OCI-LY3 (cell line): ENCODE data around the gene CDO1.

Experiments
- EZH2phosphoT487 ChIP-seq: fragments of 200-600 bp; shearing (Covaris generic); IDR thresholded peaks from 2 replicates; pipeline ENCODE4 v1.6.1; 2018; ENCODE audit warnings: antibody characterized with exemption, mixed run types, low read depth
- TF ChIP-seq, protein P1 (sequence below): fragments of 200-600, 300-600 bp; sonication (generic); IDR thresholded peaks from 2 replicates; pipeline ENCODE4 v1.5.1; 2014; ENCODE audit warnings: antibody characterized with exemption, low read length, low read depth

DNA sequence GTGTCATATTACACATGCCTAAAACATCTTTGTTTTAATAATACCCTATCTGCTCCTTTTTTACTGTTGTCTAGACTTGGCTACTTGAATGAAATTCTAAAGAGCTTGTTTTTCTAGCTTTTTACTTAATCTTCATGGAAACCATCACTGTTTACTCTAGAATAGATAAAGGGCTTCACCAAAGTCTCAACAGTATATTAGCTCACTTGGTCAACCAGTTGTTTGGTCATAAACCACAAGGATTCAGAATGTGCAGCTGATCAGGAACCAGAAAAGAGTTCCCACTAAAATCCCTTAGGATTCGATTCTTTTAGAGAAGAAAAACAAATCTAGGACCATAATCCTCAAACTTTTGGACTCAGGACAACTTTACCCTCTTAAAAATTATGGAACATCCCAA, 38.0 kb downstream of the CDO1 start:
- TF ChIP-seq, protein P1, sequence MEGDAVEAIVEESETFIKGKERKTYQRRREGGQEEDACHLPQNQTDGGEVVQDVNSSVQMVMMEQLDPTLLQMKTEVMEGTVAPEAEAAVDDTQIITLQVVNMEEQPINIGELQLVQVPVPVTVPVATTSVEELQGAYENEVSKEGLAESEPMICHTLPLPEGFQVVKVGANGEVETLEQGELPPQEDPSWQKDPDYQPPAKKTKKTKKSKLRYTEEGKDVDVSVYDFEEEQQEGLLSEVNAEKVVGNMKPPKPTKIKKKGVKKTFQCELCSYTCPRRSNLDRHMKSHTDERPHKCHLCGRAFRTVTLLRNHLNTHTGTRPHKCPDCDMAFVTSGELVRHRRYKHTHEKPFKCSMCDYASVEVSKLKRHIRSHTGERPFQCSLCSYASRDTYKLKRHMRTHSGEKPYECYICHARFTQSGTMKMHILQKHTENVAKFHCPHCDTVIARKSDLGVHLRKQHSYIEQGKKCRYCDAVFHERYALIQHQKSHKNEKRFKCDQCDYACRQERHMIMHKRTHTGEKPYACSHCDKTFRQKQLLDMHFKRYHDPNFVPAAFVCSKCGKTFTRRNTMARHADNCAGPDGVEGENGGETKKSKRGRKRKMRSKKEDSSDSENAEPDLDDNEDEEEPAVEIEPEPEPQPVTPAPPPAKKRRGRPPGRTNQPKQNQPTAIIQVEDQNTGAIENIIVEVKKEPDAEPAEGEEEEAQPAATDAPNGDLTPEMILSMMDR, result no peak
- TF ChIP-seq EZH2phosphoT487, result no peak
